Measurements from ENCODE around the gene NCF2.

The NCF2 gene

GRCh38 chr1:183590244-183591191 lies at the start of gene NCF2:
NCF2 (minus strand) TSS chr1:183590459; CDS start chr1:183590329, 130 bp downstream.
- Histone ChIP-seq H3K79me2 (ENCODE audit: control insufficient read depth, insufficient read depth, low read length, unreplicated experiment) (no peaks in the 10 kb centered on the region), H3K4me3 (ENCODE audit: low read depth, low read length) (no peak within 1 kb of the TSS), H3K27me3 (ENCODE audit: insufficient read depth, low read length) (no peaks in the 10 kb centered on the region), H3K36me3 (ENCODE audit: insufficient read depth, low read length) (no peaks in the 10 kb centered on the region), H2AFZ (ENCODE audit: low read length, unreplicated experiment) (no peak within 1 kb of the TSS), H3K4me1 (ENCODE audit: control insufficient read depth, insufficient read depth, low read length, unreplicated experiment) (peaks cover 12% of the 10 kb centered on the region), H3K27ac (ENCODE audit: low read depth, low read length) (no peak within 1 kb of the TSS)

GRCh38 chr1:183638649-183639387 lies 48.6 kb upstream of the NCF2 start:
- H3K79me2 ChIP-seq (ENCODE audit: control insufficient read depth, insufficient read depth, low read length, unreplicated experiment): peaks cover 28% of the 10 kb centered on the region
- H3K27ac ChIP-seq (ENCODE audit: low read depth, low read length): no peak overlapping the region
- H3K36me3 ChIP-seq (ENCODE audit: insufficient read depth, low read length): no peaks in the 10 kb centered on the region
- H3K4me3 ChIP-seq (ENCODE audit: low read depth, low read length): no peak overlapping the region
- H2AFZ ChIP-seq (ENCODE audit: low read length, unreplicated experiment): no peak overlapping the region
- no peaks in the 10 kb centered on the region for H3K27me3 ChIP-seq (ENCODE audit: insufficient read depth, low read length)
- peaks cover 13% of the 10 kb centered on the region for H3K4me1 ChIP-seq (ENCODE audit: control insufficient read depth, insufficient read depth, low read length, unreplicated experiment)

GRCh38 chr1:183636783-183637182 lies 46.5 kb upstream of the NCF2 start:
- Histone ChIP-seq H3K79me2 (ENCODE audit: control insufficient read depth, insufficient read depth, low read length, unreplicated experiment) (peaks cover 48% of the 10 kb centered on the region), H3K4me1 (ENCODE audit: control insufficient read depth, insufficient read depth, low read length, unreplicated experiment) (peaks cover 14% of the 10 kb centered on the region), H3K36me3 (ENCODE audit: insufficient read depth, low read length) (0 out of 2 replicates have a peak, but pooled peaks cover 2% of the 10 kb centered on the region), H3K27ac (ENCODE audit: low read depth, low read length) (peak overlapping the region; percentile 38; the same call in 1 of the 2 replicates), H3K4me3 (ENCODE audit: low read depth, low read length) (peak overlapping the region; percentile 92), H3K27me3 (ENCODE audit: insufficient read depth, low read length) (no peaks in the 10 kb centered on the region), H2AFZ (ENCODE audit: low read length, unreplicated experiment) (peak overlapping the region; percentile 80)

- Histone ChIP-seq H2AFZ (ENCODE audit: low read length, unreplicated experiment) (peak overlapping the region; percentile 80), H3K4me1 (ENCODE audit: control insufficient read depth, insufficient read depth, low read length, unreplicated experiment) (peaks cover 16% of the 10 kb centered on the region), H3K79me2 (ENCODE audit: control insufficient read depth, insufficient read depth, low read length, unreplicated experiment) (peaks cover 52% of the 10 kb centered on the region), H3K36me3 (ENCODE audit: insufficient read depth, low read length) (0 out of 2 replicates have a peak, but pooled peaks cover 4% of the 10 kb centered on the region), H3K27me3 (ENCODE audit: insufficient read depth, low read length) (no peaks in the 10 kb centered on the region), H3K4me3 (ENCODE audit: low read depth, low read length) (peak overlapping the region; percentile 92), H3K27ac (ENCODE audit: low read depth, low read length) (peak overlapping the region; percentile 38; the same call in 1 of the 2 replicates)
Measured at GRCh38 chr1:183636334-183636682, 46.0 kb upstream of the NCF2 start.

- Histone ChIP-seq H3K27ac (ENCODE audit: low read depth, low read length) (peak within 1 kb of the TSS; percentile 77), H3K36me3 (ENCODE audit: insufficient read depth, low read length) (0 out of 2 replicates have a peak, but pooled peaks cover 5% of the 10 kb centered on the region), H2AFZ (ENCODE audit: low read length, unreplicated experiment) (peak within 1 kb of the TSS; percentile 80), H3K27me3 (ENCODE audit: insufficient read depth, low read length) (no peaks in the 10 kb centered on the region), H3K4me3 (ENCODE audit: low read depth, low read length) (peak within 1 kb of the TSS; percentile 92), H3K4me1 (ENCODE audit: control insufficient read depth, insufficient read depth, low read length, unreplicated experiment) (peaks cover 18% of the 10 kb centered on the region), H3K79me2 (ENCODE audit: control insufficient read depth, insufficient read depth, low read length, unreplicated experiment) (peaks cover 56% of the 10 kb centered on the region)
Measured at GRCh38 chr1:183635606-183636333, 45.5 kb upstream of the NCF2 start, which contains the start of gene ARPC5. ARPC5 (minus strand) TSS chr1:183635783; CDS start chr1:183635659, 124 bp downstream.

GRCh38 chr1:183635099-183635605 lies 44.9 kb upstream of the NCF2 start:
- H2AFZ ChIP-seq (ENCODE audit: low read length, unreplicated experiment): no peak overlapping the region

GRCh38 chr1:183634429-183635065 lies 44.3 kb upstream of the NCF2 start:
- Histone ChIP-seq H3K27ac (ENCODE audit: low read depth, low read length) (peak overlapping the region; percentile 77), H3K36me3 (ENCODE audit: insufficient read depth, low read length) (peaks cover 15% of the 10 kb centered on the region), H2AFZ (ENCODE audit: low read length, unreplicated experiment) (no peak overlapping the region), H3K4me3 (ENCODE audit: low read depth, low read length) (peak overlapping the region; percentile 92), H3K27me3 (ENCODE audit: insufficient read depth, low read length) (no peaks in the 10 kb centered on the region), H3K79me2 (ENCODE audit: control insufficient read depth, insufficient read depth, low read length, unreplicated experiment) (peaks cover 67% of the 10 kb centered on the region), H3K4me1 (ENCODE audit: control insufficient read depth, insufficient read depth, low read length, unreplicated experiment) (peaks cover 29% of the 10 kb centered on the region)

More at GRCh38 chr1:183635099-183635605, 44.9 kb upstream of the NCF2 start:
- peaks cover 24% of the 10 kb centered on the region for H3K4me1 ChIP-seq (ENCODE audit: control insufficient read depth, insufficient read depth, low read length, unreplicated experiment)
- H3K79me2 ChIP-seq (ENCODE audit: control insufficient read depth, insufficient read depth, low read length, unreplicated experiment): peaks cover 63% of the 10 kb centered on the region
- H3K27me3 ChIP-seq (ENCODE audit: insufficient read depth, low read length): no peaks in the 10 kb centered on the region
- H3K36me3 ChIP-seq (ENCODE audit: insufficient read depth, low read length): peaks cover 11% of the 10 kb centered on the region
- peak overlapping the region; percentile 92 for H3K4me3 ChIP-seq (ENCODE audit: low read depth, low read length)
- H3K27ac ChIP-seq (ENCODE audit: low read depth, low read length): peak overlapping the region; percentile 77

GRCh38 chr1:183633676-183634343 lies 43.6 kb upstream of the NCF2 start:
- peaks cover 75% of the 10 kb centered on the region for H3K79me2 ChIP-seq (ENCODE audit: control insufficient read depth, insufficient read depth, low read length, unreplicated experiment)
- peaks cover 22% of the 10 kb centered on the region for H3K36me3 ChIP-seq (ENCODE audit: insufficient read depth, low read length)
- peak overlapping the region; percentile 92 for H3K4me3 ChIP-seq (ENCODE audit: low read depth, low read length)
- H2AFZ ChIP-seq (ENCODE audit: low read length, unreplicated experiment): peak overlapping the region; percentile 4
- H3K4me1 ChIP-seq (ENCODE audit: control insufficient read depth, insufficient read depth, low read length, unreplicated experiment): peaks cover 37% of the 10 kb centered on the region
- H3K27me3 ChIP-seq (ENCODE audit: insufficient read depth, low read length): no peaks in the 10 kb centered on the region
- H3K27ac ChIP-seq (ENCODE audit: low read depth, low read length): peak overlapping the region; percentile 77

GRCh38 chr1:183632964-183633363 lies 42.7 kb upstream of the NCF2 start:
- Histone ChIP-seq H3K27ac (ENCODE audit: low read depth, low read length) (peak overlapping the region; percentile 77), H3K27me3 (ENCODE audit: insufficient read depth, low read length) (no peaks in the 10 kb centered on the region), H3K79me2 (ENCODE audit: control insufficient read depth, insufficient read depth, low read length, unreplicated experiment) (peaks cover 75% of the 10 kb centered on the region), H3K4me3 (ENCODE audit: low read depth, low read length) (peak overlapping the region; percentile 92), H2AFZ (ENCODE audit: low read length, unreplicated experiment) (no peak overlapping the region), H3K4me1 (ENCODE audit: control insufficient read depth, insufficient read depth, low read length, unreplicated experiment) (peaks cover 39% of the 10 kb centered on the region), H3K36me3 (ENCODE audit: insufficient read depth, low read length) (peaks cover 24% of the 10 kb centered on the region)
